ENCODE results near the gene MRPL51. TPM values are rescaled to one million over a fixed set of nuclear protein-coding genes. Genes with fewer than 3 reads are reported as not detected.
"Not testable (repeated sequence)": the region's sequence is repeated elsewhere in the genome, so short reads cannot be mapped to it uniquely, and the experiment has no call there.

MRPL51 gene
- polyA plus RNA-seq, 3 donors, result 143 to 183 (median 174) TPM

DNA sequence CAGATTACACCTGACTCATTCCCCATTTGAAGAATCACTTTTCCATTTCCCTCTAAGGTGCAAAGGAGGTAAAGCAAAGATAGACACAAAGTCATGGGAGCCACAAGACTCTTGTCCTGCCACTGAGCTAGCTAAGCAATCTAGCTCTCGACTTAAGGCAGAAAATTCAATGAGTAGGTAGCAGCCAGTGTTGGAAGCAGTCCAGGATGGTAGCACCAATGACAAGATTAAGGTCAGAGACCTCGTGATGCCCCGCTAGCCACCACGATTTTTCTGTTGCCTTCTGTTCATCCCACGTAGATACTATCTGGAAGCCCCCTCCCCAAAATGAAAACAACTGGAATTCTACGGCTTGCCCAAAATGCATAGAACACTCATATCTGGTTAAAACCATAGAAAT, 24.0 kb downstream of the MRPL51 start:
- no peak for DNase-seq (ENCODE audit: extremely low read depth in 1 of 11, low read depth in 9 of 11, low spot score in 4 of 11)

DNA sequence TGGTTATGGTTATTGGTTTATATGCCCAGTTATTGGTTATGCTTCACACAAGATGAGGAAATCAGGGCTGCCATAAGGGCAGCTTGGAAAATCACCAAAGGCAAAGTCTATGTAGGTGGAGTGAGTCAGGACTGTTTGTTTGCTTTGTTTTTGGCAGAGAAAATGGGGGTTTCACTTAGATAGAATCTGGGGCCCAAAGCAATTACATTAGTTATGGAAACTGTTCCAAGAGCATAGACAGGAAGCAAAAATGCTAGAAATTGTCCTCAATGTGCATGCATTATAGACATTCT, 24.8 kb downstream of the MRPL51 start:
- DNase-seq (ENCODE audit: extremely low read depth in 1 of 11, low read depth in 9 of 11, low spot score in 4 of 11), result no peak

DNA sequence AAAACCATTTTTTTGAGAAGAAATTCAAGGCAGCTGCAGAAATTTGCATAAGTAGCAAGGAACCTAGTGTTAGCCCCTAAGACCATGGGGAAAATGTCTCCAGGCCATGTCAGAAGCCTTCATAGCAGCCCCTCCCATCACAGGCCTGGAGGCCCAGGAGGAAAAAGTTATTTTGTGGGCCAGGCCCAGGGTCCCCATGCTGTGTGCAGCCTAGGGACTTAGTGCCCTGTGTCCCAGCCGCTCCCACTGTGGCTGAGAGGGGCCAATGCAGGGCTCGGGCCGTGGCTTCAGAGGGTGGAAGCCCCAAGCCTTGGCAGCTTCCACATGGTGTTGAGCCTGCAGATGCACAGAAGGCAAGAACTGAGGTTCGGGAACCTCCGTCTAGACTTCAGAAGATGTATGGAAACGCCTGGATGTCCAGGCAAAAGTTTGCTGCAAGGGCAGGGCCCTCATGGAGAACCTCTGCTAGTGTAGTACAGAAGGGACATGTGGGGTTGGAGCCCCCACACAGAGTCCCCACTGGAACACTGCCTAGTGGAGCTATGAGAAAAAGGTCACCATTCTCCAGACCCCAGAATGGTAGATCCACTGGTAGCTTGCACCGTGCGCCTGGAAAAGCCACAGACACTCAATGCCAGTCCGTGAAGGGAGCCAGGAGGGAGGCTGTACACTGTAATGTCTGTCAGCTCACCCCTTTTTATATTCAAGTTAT, 25.3 kb downstream of the MRPL51 start:
- not testable (repeated sequence) for DNase-seq (ENCODE audit: extremely low read depth in 1 of 11, low read depth in 9 of 11, low spot score in 4 of 11)

DNA sequence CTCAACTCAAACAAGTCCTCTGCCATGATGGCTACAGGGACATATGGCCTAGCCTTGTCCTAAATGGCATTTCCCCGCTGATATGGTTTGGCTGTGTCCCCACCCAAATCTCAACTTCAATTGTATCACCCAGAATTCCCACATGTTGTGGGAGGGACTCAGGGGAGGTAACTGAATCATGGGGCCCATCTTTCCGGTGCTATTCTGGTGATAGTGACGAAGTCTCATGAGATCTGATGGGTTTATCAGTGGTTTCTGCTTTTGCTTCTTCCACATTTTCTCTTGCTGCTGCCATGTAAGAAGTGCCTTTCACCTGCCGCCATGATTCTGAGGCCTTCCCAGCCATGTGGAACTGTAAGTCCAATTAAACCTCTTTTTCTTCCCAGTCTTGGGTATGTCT, 26.3 kb downstream of the MRPL51 start:
- DNase-seq (ENCODE audit: extremely low read depth in 1 of 11, low read depth in 9 of 11, low spot score in 4 of 11), result not testable (repeated sequence)

DNA sequence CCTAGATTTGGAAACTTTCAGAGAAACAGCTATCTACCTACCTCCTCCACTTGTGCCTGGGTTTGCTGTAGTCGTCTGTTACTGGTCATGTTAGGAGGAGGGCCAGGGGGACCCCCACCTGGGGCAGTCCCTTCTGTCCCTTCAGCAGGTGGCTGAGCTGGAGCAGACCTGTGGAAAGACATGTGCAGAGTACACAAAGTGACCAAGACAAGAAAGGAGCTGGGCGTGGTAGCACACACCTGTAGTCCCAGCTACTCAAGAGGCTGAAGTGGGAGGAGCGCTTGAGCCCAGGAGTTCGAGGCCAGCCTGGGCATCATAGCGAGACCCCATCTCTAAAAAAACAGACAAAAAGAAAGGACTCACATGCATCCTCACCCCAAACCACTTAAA, 26.9 kb downstream of the MRPL51 start:
- DNase-seq (ENCODE audit: extremely low read depth in 1 of 11, low read depth in 9 of 11, low spot score in 4 of 11), result no peak

DNA sequence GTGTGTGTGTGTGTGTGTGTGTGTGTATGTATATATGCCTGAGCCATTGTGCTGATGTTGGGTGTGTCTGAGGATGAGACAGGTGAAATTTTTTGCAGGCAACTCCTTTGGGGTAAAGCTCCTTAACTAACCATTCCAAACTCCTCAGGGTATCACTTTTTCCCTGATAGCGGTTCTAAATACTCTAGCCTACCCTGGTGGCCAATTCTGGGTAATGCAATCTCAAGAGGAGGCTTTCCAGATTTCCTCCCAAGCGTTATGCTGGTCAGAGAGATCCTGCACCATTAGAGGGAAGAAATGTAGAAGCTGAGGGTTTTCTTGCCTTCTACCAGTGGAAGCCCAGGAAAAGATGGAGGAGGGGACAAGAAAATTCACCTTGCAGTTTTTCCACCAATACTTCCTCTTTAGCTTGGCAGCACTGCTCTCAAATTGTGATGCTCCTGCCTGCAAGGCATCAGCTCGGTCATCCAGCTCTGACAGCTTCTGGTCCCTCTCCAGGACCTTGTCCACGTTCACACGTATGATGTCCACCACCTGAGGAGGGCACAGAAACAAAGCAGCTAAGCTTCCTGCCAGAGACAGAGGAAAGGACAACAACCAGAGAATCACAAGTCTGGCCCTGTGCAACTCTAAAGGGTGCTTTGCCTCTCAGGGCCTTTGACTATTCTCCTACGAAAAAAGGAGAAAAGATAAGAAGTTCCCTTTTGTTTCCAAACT, 27.4 kb downstream of the MRPL51 start:
- DNase-seq (ENCODE audit: extremely low read depth in 1 of 11, low read depth in 9 of 11, low spot score in 4 of 11), result peak in 9 of 11 donors; percentile 52 to 69 (median 59)

DNA sequence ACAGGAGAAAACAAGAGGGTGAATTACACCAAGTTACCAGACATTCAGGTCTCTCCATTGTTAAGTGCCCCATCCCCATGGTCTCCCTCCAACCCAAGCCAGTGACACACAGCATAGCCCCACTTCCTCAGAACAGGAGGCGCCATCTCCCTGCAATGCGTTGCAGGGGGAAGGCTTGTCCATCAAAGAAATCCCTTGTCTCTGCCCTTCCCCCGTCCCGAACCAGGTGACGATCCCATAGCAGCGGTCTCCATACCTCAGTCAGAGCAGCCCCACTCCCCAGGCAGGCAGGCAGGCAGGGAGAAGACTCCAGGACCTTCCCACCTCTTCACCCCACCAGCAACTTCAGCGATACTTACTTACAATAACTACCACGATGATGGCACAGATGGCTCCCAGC, 28.5 kb downstream of the MRPL51 start:
- DNase-seq (ENCODE audit: extremely low read depth in 1 of 11, low read depth in 9 of 11, low spot score in 4 of 11), result no peak

DNA sequence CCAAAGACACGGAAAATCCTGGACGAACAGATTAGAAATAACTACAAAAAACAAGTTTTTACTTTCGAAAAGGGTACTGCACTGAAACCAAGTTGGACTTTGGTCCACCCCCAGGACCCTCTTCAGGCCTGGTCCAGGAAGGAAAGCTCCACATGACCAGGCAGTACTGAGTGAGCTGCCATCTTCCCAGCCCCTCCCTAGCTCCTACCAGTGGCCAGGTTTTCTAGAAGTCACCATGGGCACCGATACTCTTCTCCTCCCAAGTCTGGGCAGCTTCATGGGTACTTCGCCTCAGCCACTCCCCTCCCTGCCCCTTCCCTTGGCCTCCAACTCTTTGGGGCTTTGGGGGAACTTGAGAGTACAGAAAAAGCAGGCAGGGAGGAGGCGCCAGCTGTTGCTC, 29.2 kb downstream of the MRPL51 start:
- DNase-seq (ENCODE audit: extremely low read depth in 1 of 11, low read depth in 9 of 11, low spot score in 4 of 11), result no peak

DNA sequence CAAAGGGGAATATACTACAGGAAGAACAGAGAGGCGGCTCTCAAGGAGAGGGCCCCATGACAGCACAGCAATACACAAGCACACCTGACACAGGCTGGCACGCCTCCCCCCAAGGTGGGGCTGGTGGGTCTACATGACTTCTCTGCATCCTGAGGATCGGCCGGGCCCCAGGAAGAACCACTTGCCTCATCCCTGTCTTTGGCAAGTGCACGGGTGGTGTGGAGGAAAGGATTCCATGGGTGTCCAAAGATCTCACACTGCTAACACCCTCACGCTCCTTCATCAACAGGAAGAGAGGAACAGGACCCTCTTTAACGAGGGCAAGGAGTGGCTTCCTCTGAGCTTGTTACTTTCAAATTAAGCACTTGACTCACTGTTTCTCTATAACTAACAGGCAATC, 29.8 kb downstream of the MRPL51 start:
- no peak for DNase-seq (ENCODE audit: extremely low read depth in 1 of 11, low read depth in 9 of 11, low spot score in 4 of 11)

DNA sequence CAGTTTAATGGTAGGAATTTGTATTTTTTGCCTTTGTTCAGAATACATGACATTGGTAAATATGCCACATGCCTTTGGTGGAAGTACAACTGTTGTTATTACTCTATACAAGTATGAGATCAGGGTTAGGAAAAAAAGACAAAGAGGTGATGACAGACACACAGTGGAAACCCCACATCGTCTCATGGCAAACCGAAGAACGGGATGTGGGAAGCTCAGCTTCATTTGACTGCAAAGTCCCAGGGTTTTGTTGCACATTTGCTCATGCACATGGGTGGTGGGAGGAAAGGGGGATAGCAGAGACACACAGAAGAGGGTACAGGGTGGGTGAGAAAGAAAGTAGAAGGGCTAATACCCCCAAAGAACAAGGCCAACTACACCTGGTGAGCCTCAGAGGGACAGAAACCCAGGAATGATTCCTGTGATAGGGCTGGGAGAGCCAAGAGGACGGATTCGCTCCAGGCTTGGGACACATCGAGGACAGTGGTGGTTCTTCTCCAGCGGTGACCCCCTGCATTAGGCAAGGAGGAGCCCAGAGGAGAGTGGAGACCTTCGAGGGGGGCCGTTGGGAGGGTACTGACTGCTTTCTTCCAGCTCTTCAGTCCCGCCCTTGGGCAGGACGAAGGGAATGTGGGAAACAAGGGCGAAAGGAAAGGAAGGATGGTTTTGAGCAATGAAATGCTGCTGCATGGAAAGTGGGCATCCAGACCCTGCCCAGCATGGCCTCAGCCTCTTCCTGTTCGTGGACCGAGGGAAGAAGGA, 30.6 kb downstream of the MRPL51 start:
- DNase-seq (ENCODE audit: extremely low read depth in 1 of 11, low read depth in 9 of 11, low spot score in 4 of 11), result no peak

DNA sequence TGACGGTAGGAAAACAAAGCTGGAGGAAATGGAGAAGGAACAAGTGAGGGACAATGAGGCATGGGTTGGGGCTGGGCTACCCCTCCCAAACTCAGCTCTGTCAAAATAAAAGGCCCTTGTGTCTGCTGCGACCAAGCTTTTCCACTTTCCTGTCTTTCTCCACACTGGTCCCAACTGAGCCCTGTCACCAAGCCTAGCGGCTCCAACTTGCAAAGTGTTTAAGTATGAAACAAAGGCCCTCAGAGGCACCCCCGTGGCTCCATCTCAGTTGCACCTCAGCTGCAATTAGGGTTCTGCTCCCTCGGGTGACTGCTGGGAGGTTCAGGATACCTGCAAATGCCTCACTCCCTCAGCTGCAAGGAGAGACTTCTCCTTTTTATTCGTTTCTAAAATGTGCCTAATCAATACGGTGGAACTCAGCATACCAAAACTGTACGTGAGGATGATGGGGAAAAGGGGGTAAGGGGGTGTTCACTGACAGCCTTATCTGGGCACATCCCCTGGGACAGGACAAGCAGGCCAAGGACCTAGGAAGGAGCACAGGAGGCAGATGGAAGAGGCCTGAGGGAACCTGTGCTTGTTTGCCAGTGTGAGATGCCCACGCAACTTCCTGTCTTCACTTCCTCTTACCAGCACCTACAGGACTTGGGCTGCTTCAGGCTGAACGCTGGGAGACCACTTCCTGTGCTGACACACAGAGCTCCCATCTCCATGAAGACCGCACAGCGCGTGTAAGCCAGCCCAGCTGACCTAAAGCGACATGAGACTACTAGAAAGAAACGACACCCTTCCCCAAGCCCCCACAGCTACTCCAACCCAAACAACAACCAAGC, 31.4 kb downstream of the MRPL51 start:
- no peak for DNase-seq (ENCODE audit: extremely low read depth in 1 of 11, low read depth in 9 of 11, low spot score in 4 of 11)

DNA sequence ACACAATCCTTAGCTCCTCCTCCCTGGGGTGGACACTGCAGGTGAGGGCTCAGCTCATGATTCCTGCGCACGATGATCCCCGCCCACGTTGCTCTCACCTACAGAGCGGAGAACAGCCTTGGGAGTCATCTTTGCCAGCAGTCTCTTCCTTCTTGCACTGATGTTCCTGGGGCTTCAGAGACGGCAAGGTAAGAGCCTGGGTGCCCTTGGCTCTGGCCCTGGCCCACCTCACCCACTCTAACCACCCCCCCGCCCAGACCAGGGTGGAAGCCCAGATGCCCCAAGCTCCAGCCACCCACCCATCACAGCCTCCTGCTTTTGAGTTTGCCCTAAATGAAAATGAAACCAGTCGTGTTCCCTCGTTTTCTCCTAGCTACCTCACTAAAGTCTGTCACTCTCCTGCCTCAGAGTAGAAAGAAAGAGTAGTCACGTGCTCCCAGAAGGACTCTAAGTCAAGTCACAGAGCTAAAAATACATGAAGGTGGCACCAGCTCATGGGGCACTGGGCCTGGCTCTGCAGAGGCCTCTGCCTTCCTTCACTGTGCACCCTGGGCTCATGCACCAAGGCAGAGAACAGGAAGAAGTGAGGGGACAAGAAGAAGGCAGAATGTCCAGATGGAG, 32.2 kb downstream of the MRPL51 start:
- no peak for DNase-seq (ENCODE audit: extremely low read depth in 1 of 11, low read depth in 9 of 11, low spot score in 4 of 11)

DNA sequence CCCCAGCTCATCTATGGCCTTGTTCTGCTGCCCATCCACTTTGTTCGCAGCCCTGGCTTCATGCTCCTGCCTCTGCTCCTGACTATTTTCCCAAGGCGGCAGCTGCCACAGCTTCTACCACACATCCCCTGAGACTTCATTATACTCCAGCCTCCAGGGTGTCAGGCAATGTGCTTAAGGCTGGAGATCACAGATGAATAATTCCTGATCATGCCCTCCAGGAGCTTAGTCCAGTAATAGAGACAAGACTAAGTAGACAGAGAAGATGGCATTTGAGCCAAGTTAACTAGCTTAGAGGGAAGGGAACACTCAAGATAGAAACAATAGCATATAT, 34.1 kb downstream of the MRPL51 start:
- no peak for DNase-seq (ENCODE audit: extremely low read depth in 1 of 11, low read depth in 9 of 11, low spot score in 4 of 11)

DNA sequence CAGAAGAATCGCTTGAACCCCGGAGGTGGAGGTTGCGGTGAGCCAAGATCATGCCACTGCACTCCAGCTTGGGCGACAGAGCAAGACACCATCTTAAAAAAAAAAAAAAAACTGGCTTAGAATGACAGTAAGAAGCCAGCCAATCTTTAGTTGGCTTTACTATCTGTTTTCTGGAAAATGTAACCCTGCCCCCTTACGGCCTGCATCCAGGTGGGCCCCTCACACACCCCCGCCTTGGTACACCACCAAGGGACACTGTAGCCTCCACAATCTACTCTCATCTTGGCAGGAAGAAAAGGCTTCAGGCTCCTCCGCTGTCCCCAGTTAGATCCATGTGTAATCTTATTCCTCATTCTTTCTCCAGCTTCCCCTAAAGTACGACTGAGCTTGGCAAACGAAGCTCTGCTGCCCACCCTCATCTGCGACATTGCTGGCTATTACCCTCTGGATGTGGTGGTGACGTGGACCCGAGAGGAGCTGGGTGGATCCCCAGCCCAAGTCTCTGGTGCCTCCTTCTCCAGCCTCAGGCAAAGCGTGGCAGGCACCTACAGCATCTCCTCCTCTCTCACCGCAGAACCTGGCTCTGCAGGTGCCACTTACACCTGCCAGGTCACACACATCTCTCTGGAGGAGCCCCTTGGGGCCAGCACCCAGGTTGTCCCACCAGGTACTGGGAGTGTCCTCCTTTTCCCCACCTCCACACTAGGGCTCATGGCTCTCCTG, 34.6 kb downstream of the MRPL51 start:
- no peak for DNase-seq (ENCODE audit: extremely low read depth in 1 of 11, low read depth in 9 of 11, low spot score in 4 of 11)

DNA sequence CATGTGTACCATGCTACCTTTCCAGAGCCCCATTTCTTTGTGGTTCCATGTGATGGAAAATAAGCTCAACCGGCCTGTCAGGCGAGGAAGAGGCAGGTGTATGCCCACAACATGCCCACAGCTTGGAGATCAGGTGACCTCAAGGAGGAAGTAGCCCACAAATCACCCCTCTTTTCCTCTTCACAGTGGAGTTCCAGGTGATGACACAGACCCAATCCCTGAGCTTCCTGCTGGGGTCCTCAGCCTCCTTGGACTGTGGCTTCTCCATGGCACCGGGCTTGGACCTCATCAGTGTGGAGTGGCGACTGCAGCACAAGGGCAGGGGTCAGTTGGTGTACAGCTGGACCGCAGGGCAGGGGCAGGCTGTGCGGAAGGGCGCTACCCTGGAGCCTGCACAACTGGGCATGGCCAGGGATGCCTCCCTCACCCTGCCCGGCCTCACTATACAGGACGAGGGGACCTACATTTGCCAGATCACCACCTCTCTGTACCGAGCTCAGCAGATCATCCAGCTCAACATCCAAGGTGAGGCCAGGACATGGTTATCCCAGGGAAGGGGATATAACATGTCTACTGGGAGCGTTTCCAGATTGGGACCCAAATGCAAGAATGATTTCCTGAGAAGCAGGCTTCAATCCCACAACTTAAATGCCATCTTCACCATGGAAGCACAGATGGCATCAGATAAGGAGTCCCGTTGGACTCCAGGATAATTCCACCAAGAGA, 35.7 kb downstream of the MRPL51 start:
- DNase-seq (ENCODE audit: extremely low read depth in 1 of 11, low read depth in 9 of 11, low spot score in 4 of 11), result no peak

DNA sequence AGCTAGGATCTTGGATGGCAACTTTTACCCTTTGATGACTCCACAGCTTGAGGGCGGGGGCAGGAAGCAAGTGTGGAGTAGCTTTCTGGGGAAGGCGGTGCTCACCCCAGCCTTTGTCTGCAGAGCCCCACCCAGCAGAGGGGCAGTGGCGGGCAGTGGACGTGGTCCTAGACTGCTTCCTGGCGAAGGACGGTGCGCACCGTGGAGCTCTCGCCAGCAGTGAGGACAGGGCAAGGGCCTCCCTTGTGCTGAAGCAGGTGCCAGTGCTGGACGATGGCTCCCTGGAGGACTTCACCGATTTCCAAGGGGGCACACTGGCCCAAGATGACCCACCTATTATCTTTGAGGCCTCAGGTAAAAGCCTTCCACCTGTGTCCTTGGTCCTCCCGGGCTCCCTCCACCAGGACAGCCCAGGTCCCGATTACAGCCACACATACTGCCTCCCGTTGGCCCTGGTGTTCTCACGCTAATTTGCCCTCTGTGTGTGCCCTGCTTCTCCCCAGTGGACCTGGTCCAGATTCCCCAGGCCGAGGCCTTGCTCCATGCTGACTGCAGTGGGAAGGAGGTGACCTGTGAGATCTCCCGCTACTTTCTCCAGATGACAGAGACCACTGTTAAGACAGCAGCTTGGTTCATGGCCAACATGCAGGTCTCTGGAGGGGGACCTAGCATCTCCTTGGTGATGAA, 40.0 kb downstream of the MRPL51 start:
- DNase-seq (ENCODE audit: extremely low read depth in 1 of 11, low read depth in 9 of 11, low spot score in 4 of 11), result no peak

DNA sequence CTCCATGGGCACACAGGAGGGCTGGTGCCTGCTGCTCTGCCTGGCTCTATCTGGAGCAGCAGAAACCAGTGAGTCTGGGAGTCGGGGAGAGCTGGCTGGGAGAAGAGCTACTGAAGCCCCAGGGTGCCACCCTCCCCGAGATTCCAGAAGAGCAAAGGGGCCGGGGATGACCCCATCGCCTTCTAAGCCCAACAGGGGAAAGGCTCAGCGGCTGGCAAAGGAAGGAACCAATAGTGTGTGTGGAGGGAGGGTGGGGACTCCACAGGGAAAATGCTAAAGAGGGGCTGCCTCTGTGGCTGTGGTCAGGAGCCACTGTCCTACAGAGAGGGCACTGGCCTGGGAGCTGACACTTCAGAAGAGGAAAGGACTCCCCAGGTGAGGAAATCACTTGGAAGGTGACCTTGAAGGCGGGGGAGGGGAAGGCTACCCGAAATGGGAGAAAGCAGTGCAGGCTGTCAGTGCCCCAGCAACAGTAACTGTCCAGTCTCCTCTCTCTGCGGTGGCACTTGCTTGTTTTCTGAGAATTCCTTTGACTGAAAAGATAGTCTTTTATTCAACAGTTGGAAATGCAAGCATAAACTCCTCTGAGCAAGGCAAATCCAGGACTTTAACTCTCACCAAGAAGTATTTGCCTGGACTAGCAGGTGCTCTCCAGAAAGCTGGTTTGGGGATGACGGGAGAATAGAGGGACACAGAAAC, 40.7 kb downstream of the MRPL51 start:
- DNase-seq (ENCODE audit: extremely low read depth in 1 of 11, low read depth in 9 of 11, low spot score in 4 of 11), result no peak

Data from renal cortex interstitium (tissue), 11 donors.